GM18520 (cell line): ENCODE results near the gene COG7.
"Not testable (repeated sequence)": the region's sequence is repeated elsewhere in the genome, so short reads cannot be mapped to it uniquely, and the experiment has no call there.

Experiments
- ATAC-seq: cut with Tn5 transposase; IDR thresholded peaks from one replicate; pipeline ENCODE4 v1.9.1; 2021; ENCODE audit not compliant: unreplicated experiment

Gene COG7

GRCh38 chr16:23476289-23476688 lies 23.3 kb upstream of the COG7 start:
- ATAC-seq = no peak

GRCh38 chr16:23469814-23470213 lies 16.8 kb upstream of the COG7 start:
- ATAC-seq = no peak

GRCh38 chr16:23466162-23466885 lies 13.3 kb upstream of the COG7 start:
- no peak for ATAC-seq

- ATAC-seq = no peak
Measured at GRCh38 chr16:23465179-23465578, 12.2 kb upstream of the COG7 start.

DNA sequence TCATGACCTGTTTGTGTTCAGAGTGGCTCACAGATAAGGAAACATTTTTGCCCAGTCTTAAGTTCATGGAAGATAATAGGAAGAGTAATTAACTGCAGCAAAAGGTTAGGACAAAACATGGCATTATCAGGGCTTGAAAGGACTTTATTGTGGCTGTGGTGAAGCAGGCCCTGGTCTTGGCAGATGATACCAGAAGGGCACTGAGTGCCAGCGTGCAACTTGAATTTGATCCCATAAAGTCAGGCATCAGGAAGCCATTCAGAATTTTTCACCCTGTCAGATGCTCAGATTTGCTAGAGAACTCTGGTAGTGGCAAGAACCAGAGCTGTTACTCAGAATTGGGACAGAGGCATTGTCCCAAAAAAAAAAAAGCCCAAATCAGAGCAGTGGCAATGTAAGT lies 11.2 kb upstream of the COG7 start:
- ATAC-seq = no peak

- not testable (repeated sequence) for ATAC-seq
Measured at GRCh38 chr16:23462994-23463393, 10.0 kb upstream of the COG7 start.

DNA sequence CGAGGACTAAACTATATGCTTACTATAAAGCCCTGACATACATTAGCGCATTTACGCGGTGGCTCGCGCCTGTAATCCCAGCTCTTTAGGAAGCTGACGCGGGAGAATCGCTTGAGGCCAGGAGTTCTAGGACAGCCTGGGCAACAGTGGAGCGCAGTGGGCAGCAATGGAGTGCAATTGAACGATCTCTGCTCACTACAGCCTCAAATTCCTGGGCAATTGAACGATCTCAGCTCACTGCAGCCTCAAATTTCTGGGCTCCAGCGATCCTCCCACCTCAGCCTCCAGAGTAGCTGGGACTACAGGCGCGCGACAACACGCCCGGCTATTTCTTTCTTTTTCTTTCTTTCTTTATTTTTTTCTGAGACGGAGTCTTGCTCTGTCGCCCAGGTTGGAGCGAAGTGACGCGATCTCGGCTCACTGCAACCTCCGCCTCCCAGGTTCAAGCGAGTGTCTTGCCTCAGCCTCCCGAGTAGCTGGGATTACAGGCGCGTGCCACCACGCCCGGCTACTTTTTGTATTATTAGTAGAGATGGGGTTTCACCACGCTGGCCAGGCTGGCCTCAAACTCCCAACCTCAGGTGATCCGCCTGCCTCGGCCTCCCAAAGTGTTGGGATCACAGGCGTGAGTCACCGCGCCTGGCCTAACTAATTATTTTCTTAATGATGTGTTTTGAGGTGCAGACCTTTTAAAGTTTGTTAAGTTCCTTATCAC lies 506 bp upstream of the COG7 start:
- ATAC-seq = no peak

GRCh38 chr16:23452221-23452571 lies 793 bp downstream of the COG7 start:
- no peak for ATAC-seq

GRCh38 chr16:23448392-23448791 lies 4.6 kb downstream of the COG7 start:
- no peak for ATAC-seq

DNA sequence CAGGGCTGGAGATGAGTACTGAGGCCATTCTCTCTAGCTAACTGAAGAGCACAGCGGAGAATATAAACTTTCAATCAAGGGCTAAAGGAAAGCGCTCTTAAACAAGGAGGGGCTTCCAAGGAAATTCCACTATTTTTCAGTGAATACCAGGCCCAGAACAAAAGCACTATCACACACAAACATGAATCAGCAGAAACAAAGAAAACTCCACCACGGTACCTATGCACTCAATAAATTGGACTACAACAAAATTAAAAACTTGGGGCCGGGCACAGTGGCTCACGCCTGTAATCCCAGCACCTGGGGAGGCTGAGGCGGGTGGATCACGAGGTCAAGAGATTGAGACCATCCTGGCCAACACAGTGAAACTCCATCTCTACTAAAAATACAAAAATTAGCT lies 15.4 kb downstream of the COG7 start:
- not testable (repeated sequence) for ATAC-seq

DNA sequence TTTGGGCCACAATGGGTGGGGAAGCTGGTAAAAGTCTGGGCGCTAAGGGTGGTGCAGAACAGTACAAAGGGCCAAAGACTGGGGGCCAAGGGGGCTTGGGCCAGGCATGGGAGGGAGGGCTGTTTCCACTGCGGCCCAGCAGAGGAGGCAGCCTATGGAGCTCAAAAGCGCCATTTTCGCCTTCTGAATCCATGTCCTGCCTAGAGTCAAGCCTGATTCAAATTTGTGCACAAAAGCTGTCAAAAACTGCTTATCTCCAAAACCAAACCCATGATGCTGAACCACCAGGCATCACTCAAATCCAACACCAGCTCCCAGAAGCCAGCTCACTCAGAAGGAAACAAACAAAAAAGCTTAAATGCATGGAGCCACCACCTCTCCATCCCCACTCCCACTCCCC lies 16.0 kb downstream of the COG7 start:
- ATAC-seq = no peak

- ATAC-seq = no peak
Measured at GRCh38 chr16:23435500-23435899, 17.5 kb downstream of the COG7 start.

DNA sequence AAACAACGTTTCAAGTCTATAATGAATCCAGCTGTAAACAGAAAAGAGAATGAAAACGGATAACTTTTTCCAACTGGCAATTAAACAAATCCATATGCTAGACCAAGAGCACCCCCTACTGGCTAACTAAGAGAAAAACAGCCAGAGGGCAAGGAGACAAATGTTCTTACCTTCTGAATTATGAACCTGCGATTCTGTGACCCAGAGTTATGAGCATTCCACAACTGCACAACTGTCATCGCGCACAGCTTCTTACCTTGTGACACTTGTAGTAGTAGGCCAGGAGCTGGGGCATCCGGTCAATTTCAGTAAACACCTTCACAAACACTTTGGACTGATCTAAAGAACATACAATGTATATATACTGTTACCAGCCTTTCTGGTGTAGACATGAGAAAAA lies 18.6 kb downstream of the COG7 start:
- ATAC-seq = no peak

DNA sequence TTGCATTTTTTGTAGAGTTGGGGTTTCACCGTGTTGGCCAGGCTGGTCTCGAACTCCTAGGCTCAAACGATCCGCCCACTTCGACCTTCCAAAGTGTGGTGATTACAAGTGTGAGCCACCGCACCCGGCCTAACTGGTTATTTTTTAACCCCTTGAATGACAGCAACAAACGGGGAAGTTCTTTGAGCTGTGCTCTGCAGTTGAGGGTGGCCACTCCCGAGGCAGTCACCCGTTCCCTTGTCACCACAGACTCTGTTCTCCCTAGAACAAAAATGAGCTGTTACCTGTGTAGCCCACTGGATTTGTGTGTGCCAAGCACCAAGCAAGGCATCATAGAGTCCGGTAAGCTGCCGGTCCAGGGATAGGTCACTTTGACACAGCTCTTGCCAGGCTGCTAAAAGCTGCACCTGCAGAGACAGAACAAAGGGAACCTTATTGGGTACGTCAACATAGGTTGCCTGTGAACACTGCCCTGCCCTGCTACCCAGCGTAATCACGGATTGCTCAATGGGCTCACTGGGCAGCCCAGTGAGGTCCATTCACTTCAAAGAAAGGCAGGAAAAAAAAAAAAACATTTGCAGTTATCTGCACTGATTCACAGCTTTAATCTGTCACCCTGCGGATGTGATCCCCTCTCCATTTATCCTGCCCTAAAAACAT lies 19.6 kb downstream of the COG7 start:
- ATAC-seq = no peak

DNA sequence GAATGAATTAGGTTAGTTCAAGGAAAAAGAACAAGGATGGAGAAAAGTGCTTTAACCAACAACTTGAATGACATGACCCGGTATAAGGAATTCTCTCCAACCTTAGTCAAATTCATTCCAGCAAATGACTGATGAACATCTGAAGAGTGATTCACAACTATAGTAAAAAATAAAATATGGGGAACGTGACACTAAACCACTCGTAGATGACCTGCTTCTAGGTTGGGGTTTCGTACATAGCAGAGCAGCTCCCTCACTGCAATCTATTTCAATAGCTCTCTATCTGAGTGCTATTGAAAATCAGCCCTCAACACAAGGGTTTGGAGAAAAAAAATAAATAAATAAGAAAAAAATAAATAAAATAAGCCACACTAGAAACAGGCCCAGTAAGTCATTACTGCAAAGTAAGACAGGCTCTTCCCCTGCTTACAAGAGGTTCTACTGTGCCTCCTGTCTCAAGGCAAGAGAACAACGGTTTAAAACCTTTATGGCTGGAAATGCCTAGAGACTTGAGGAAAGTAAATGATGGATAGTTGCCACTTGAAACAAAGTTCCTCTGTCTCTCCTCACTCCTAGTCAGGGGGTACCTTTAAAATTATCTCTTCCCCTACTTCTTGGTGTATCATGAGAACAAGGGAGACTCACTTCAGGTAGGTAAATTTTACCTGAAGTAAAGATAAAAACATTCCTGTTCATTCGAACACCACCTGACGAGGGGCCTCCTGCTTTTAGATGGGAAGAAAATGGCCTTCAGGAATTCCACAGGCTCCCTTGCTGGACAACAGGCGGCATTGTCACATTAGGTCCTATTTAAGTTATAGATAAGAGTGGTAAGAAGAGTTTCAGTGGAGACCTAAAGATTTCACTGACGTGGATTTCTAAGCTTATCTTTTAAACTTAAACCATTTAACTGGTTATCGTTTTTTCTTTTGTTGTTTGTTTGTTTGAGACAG lies 20.5 kb downstream of the COG7 start:
- ATAC-seq = no peak

DNA sequence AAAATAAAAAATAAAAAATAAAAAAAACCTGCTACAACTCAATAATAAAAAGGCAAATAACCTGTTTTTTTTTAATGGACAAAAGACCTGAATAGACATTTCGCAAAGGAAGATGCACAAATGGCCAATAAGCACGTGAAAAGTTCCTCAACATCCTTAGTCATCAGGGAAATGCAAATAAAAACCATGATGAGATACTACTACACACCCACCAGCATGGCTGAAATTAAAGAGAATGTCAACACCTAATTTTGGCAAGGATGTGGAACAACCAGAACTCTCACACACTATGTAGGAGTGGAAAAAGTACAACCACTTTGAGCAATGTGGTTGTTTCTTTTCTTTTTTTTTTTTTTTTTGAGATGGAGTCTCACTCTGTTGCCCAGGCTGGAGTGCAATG lies 24.6 kb downstream of the COG7 start:
- no peak for ATAC-seq

GRCh38 chr16:23424292-23424958 lies 28.6 kb downstream of the COG7 start:
- ATAC-seq = no peak

DNA sequence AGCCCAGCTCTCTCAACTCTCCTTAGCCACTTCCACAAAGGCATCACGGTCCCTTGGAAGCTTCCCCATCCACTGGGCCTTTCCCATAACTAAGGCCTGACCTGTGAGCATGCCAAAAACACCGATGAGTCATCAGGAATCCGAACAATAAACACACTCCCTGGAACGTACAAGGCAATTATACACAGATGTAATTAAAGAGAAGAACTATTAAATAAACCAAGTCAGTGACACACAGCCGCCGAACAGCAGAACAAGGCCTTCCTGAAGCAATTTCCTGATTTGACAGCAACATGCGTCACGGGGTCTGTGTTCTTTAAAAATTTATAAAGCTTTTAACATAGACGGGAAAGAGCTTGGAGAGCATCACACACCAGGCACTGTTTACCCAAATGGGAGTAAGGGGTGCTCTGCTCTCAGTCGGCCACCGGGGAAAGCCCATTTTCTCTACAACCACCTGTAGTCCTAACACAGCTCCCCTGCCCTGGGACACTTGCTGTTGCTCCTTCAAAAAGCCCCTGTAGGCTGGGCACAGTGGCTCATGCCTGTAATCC lies 29.4 kb downstream of the COG7 start:
- ATAC-seq = no peak

DNA sequence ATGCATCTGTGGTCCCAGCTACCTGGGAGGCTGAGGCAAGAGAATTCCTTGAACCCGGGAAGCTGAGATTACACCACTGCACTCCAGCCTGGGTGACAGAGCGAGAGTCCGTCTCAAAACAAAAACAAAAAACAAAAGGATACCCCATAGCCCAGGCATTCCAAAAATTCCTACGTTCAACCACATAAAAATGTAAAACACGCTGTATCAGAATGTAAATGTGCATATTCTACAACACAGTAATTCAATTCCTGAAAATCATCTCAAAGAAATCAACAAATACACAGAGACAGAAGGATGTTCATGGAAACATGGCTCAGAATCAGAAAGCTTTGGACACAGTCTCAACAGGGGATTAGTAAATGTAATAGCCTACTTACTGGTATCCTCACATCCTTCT lies 33.0 kb downstream of the COG7 start:
- ATAC-seq = no peak

- no peak for ATAC-seq
Measured at GRCh38 chr16:23416816-23417215, 36.2 kb downstream of the COG7 start.
